VCaP (cell line): Measurements from ENCODE around the gene SCAMP3.
"Not testable (repeated sequence)": the region's sequence is repeated elsewhere in the genome, so short reads cannot be mapped to it uniquely, and the experiment has no call there.

Experiments used
- H3K27ac ChIP-seq: fragments of 450-650 bp; 2 replicates; pipeline ENCODE4 v1.5.1; 2017
- TF ChIP-seq, protein P1 (sequence below): fragments of 450-650 bp; conservative IDR thresholded peaks from 2 replicates; pipeline ENCODE4 v1.5.1; 2017; ENCODE audit warnings: mild to moderate bottlenecking, moderate library complexity

The SCAMP3 gene

DNA sequence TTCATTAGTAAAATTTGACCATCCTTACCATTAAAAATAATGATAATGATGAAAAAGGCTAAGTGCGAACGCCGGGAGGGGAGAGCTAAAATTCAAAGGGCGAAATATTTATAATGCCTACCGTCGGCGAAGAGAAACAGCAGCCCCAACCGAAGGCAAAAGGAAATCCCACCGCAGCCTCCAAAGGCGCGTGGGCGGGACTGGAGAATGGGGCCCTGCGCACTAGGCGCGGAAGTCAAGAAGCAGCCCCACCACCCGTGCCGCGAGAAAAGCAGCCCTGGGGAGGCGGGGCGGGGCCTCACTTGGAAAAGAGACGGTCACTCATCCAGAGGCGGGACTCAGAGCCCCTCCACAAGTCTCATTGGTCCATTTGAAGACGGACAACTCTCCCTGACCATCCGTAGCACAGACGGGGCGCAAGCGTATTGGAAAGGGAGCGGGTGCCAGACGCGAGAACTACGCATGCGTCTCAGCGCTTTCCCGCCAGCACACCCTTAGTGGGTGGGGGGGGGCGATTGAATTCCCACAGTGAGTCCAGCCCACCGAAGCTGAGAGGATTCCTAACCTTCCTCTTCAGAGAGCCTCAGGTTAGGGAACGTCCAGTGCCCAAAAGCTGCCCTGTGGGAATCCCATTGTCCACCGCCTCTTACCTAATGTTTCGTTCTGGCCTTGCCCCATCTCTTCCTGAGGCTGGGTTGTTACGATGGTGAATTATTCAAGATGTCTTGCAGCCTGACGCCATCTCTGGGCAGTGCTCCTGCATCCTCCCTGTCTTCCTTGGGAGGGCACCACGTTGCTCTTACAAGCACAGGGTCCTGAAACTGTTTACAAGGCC is 34.7 kb downstream of the SCAMP3 start:
- TF ChIP-seq, protein P1, sequence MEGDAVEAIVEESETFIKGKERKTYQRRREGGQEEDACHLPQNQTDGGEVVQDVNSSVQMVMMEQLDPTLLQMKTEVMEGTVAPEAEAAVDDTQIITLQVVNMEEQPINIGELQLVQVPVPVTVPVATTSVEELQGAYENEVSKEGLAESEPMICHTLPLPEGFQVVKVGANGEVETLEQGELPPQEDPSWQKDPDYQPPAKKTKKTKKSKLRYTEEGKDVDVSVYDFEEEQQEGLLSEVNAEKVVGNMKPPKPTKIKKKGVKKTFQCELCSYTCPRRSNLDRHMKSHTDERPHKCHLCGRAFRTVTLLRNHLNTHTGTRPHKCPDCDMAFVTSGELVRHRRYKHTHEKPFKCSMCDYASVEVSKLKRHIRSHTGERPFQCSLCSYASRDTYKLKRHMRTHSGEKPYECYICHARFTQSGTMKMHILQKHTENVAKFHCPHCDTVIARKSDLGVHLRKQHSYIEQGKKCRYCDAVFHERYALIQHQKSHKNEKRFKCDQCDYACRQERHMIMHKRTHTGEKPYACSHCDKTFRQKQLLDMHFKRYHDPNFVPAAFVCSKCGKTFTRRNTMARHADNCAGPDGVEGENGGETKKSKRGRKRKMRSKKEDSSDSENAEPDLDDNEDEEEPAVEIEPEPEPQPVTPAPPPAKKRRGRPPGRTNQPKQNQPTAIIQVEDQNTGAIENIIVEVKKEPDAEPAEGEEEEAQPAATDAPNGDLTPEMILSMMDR = no peak
- peak overlapping the region; percentile 82 for H3K27ac ChIP-seq

DNA sequence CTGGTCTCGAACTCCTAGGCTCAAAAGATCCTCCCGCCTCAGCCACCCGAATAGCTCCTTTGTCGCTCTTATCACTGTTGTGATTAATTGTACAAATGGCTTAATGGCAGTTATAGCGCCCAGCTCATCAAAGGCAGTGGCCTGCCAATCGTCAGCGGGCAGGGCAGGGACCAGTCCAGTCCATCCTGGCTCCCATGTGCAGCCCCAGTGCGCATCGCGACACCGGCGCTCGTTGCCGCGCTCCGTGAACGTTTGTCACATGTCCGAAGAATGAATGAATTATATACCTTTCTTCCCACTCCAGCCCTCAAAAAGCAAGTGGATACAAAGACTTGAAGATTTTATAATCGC is 35.3 kb downstream of the SCAMP3 start:
- TF ChIP-seq, protein P1 = no peak
- peak overlapping the region; percentile 82 for H3K27ac ChIP-seq

DNA sequence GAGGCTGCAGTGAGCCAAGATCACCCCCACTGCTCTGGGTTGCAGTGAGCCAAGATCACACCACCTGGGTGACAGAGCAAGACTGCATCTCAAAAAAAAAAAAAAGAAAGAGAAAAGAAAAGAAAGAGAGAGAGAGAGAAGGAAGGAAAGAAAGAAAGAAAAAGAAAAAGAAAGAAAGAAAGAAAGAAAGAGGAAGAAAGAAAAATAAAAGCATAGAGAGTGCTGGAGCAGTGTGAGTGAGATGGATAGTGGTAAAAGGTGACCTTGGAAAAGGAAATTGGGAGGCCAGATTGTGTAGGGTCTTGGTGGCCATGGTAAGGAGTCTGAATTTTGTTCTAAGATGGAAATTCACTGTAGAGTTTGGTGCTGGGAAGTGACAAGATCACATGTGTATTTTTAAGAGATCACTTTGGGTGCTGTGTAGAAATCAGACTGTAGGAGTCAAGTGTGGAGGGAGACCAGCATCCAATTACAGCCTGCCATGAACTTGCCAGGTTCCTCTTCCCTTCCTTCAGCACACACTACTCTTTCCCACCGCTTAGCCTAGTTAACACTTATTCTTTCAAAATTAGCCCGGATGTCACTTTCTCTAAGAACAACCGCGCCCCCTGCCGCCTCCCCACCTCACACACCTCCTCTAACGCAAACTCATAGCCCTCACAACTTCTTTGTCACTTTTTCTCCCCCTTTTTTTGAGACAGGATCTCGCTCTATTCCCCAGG is 35.8 kb downstream of the SCAMP3 start:
- TF ChIP-seq, protein P1 = peak; percentile 53
- peak overlapping the region; percentile 82 for H3K27ac ChIP-seq

DNA sequence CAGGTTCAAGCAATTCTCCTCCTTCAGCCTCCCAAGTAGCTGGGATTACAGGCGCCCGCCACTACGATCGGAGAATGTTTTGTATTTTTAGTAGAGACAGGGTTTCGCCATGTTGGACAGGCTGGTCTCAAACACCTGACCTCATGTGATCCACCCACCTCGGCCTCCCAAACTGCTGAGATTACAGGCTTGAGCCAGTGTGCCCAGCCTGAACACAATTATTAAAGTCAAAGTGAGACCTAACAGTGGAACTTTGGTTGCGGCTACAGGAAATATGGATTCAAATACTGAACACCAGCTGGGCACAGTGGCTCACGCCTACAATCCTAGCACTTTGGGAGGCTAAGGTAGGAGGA is 36.8 kb downstream of the SCAMP3 start:
- peak overlapping the region; percentile 82; the same call in 1 of the 2 replicates for H3K27ac ChIP-seq

DNA sequence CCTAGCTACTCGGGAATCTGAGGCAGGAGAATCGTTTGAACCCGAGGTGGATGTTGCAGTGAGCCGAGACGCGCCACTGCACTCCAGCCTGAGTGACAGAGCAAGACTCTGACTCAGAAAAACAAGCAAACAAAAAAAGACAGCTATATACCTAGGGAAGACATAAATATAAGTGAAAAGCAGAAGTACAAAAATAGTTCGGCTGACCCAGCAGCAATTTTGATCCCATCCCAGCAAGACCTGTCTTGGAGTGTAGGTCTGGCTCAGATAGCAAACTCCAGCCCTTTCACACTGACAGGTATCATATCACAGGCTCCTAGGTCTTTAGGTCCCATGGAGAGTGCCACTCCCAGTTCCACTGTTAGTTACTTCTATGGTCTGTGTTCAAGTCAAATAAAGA is 39.1 kb downstream of the SCAMP3 start:
- H3K27ac ChIP-seq = no peak overlapping the region
- TF ChIP-seq, protein P1 = no peak

DNA sequence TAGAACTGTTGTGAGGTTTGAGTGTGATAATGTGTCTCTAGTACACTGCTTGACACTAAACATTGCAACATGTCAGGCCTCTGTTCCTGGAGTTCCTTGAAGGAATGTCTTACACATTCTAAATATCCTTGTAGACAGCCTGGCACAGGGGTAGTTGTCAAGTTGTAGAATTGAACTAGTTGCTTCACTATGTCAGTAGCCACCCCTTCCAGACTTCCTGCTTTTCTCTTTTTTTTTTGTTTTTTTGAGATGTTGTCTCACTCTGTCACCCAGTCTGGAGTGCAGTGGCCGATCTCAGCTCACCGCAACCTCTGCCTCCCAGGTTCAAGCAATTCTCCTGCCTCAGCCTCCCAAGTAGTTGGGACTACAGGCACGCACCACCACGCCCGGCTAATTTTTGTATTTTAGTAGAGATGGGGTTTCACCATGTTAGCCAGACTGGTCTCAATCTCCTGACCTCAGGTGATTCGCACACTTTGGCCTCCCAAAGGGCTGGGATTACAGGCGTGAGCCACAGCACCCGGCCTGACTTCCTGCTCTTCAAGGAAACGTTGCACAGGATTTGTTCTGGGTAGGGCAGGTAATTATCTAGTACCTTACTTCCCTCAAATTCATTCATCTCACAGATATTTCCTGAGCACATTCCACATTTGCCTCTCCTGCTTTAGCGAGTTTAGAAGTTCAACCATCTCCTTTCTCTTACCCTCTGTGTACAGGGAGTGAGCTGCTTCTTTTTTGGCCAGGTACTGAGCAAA is 41.8 kb downstream of the SCAMP3 start:
- not testable (repeated sequence) for H3K27ac ChIP-seq

DNA sequence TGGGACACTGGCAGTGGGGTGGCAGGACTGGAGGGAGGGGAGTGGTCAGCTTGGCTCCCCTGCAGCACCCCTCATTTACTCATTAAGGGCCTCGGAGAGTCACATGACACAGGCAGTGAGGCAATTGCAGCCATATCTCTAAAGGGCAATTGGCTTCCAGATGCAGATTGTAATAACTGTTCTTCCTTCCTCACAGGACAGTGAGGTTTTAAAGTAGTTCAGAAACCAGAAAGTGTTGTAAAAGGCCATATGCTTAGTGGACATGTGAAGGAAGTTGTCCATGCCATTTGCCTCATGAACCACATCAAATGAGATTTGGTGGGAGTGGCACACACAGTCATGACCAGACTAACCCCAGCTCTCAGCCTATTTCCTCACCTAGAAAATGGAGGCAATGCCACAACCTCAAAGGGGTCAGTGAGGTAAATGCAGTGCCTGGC is 42.5 kb downstream of the SCAMP3 start:
- TF ChIP-seq, protein P1 = no peak
- peak overlapping the region; percentile 21; the same call in 1 of the 2 replicates for H3K27ac ChIP-seq

DNA sequence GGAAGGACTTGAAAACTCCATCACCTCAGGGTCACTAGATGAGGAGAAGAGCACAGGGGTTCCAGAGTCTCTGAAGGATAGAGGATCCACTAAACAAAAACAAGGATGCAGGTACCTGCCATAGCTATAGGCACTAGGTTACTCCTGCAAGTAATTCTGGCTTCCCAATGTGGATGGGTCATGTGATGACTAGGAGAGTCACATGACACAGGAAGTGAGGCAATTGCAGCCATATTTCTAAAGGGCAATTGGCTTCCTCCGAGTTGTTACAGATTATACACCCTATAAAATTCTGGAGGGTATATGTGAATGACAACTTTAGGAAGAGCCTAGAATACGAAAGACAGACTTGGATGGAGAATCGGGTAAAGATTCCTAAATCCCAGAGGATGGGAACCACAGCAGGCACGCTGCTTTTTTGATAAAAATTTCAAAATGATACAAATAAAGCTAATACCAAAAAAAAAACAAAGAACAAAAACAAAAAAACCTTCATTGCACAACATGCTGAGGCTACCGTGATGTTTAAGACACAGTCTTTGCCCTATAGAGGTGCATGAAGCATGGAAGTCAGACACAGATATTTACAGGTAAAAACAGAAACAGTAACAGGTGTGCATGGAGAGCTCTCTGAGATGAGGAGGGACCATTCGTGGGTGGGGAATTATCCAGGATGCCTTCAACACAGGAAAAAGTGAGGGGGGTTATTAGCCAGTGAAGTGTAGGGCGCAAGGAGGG is 43.1 kb downstream of the SCAMP3 start:
- H3K27ac ChIP-seq = peak overlapping the region; percentile 21; the same call in 1 of the 2 replicates
- TF ChIP-seq, protein P1 = no peak

DNA sequence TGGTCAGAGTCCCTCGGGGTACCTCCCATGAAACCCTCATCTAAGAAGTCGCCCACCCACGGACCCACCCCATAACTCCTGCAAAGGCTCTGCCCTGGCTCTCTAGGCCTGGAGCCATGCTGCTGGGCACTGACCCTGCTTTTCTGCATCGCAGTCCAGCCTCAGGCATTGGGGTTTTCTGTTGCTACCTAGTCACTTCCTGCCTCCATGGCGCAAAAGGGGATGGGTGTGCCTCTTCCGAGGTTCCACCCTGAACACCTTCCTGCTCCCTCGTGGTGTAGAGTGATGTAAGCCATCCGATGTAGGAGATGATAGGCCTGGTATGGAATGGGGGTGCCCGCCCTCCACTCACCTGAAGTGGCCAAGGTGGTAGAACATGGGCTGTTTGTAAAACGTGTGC is 47.5 kb downstream of the SCAMP3 start:
- H3K27ac ChIP-seq = not testable (repeated sequence)

DNA sequence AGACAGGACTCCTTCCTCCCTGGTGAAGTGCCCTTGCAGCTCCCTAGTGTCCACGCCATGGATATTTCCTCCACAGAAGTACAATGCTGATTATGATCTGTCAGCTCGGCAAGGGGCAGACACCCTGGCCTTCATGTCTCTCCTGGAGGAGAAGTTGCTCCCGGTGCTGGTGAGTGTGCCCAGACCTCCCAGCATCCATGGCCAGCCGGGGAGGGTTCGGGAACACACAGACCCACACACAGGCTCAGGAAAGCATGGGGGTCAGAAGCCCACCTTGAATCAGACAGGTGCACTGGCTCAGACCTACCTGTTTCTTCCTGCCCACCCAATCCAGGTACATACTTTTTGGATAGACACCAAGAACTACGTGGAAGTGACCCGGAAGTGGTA is 50.1 kb downstream of the SCAMP3 start:
- H3K27ac ChIP-seq = not testable (repeated sequence)

DNA sequence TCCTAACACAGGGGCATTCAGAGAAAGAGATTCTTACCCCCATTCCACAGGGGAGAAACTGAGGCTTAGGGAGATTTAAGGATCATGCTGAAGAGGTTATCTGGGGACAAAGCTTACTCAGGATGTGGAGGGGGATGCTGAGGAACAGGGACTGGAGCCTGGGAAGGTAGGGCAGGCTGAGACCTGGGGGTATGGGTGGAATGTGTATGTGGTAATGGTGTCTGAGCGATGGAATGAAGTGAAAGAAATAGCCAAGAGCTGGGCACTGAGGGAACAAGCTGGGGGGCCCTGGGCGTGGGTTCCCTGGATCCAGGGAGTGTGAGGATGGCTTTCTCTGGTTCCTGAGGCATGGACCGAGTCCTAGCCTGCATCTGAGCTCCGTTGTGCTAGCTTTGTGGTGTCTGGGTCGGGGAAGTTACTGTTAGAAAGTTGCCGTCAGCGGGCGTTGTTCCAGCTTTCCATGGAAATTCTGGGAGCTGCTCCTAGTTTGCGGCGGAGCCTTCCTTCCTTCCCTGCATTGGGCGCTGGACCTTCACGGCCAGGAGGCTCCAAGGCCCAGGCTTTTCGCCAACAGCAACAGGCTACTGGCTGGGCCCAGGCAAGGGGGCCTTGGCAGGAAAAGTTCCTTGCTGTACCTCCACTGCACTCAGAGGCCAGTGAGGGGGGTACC is 50.6 kb downstream of the SCAMP3 start:
- not testable (repeated sequence) for H3K27ac ChIP-seq
